K562 (cell line): ENCODE results near the gene C12orf60. TPM values are rescaled to one million over a fixed set of nuclear protein-coding genes. Genes with fewer than 3 reads are reported as not detected.

Experiments
- ATAC-seq: fragments of 200-7000 bp; cut with Tn5 transposase; 3 replicates; pipeline ENCODE4 v1.9.1; 2020; ENCODE audit warnings: moderate library complexity
- BruUV-seq: library from RNA; stranded (reverse); fragments of 400-500 nt; replicated peaks from 2 replicates; lab custom pipeline; 2021; lab: Mats Ljungman, UMichigan
- CTCF ChIA-PET: fragments of 300-600 bp; formaldehyde crosslinking; extraction: SDS; loops from one replicate; lab custom pipeline; 2021; ENCODE audit warnings: low intra/inter-chr PET ratio; lab: Yijun Ruan, JAX
- POLR2A ChIA-PET: fragments of 300-600, 350-650 bp; sonication (Branson Sonifier 250); formaldehyde crosslinking; extraction: SDS; loops from one replicate; lab custom pipeline; 2021; ENCODE audit warnings: antibody characterized with exemption, inconsistent platforms; lab: Yijun Ruan, JAX
- DNase-seq, 4 experiments: peaks; one replicate each; pipeline versions ENCODE4 v3.0.0 to v3.0.0-alpha.2; 2011 to 2018; ENCODE audit warnings: low spot score in 3 of 4, mixed read lengths in 3 of 4; ENCODE audit errors: extremely low read depth in 1 of 4
- FAIRE-seq: peaks from 2 replicates; lab custom pipeline; 2011; peaks lifted over from hg19 to GRCh38; lab: Jason Lieb, UNC
- H2AFZ ChIP-seq: 2 replicates; pipeline ENCODE4 v1.6.0; 2011; ENCODE audit warnings: low read depth, low read length, control low read depth, inconsistent platforms
- H3K27ac ChIP-seq: fragments of 200-600 bp; 3 replicates; pipeline ENCODE4 v1.8.0; 2011; ENCODE audit warnings: low read depth, mild to moderate bottlenecking, control low read depth, inconsistent platforms, low read length, moderate library complexity, mixed read lengths; ENCODE audit errors: extremely low read depth
- H3K27me3 ChIP-seq, 2 experiments: fragments of 300-600 bp in 1 of 2; 2 replicates in 1 of 2; 3 replicates in 1 of 2; pipeline versions ENCODE4 v1.6.0 to v1.8.0; 2011; ENCODE audit warnings: inconsistent platforms in 2 of 2, low read length in 2 of 2, mild to moderate bottlenecking in 1 of 2, mixed read lengths in 1 of 2, moderate library complexity in 1 of 2; ENCODE audit not compliant: control insufficient read depth in 2 of 2, insufficient read depth in 2 of 2
- H3K36me3 ChIP-seq: fragments of 300-600 bp; 3 replicates; pipeline ENCODE4 v1.8.0; 2011; ENCODE audit warnings: mild to moderate bottlenecking, low read length, inconsistent platforms; ENCODE audit not compliant: control insufficient read depth, insufficient read depth
- H3K4me1 ChIP-seq, 2 experiments: fragments of 200-600 bp in 1 of 2; replicated peaks in 1 of 2; 2 replicates in 1 of 2; 3 replicates in 1 of 2; pipeline versions ENCODE4 v1.5.1 to v1.8.0; 2011; ENCODE audit warnings: inconsistent platforms in 2 of 2, low read length in 2 of 2, mild to moderate bottlenecking in 1 of 2, mixed read lengths in 1 of 2, moderate library complexity in 1 of 2; ENCODE audit not compliant: control insufficient read depth in 2 of 2, insufficient read depth in 2 of 2
- H3K4me2 ChIP-seq: 2 replicates; pipeline ENCODE4 v1.6.1; 2011; ENCODE audit warnings: low read length, control low read depth, inconsistent platforms, mixed read lengths; ENCODE audit not compliant: insufficient read depth
- H3K4me3 ChIP-seq: fragments of 200-600 bp; sonication (generic), shearing (Covaris generic); 2 replicates; pipeline ENCODE4 v1.5.1; 2016; ENCODE audit warnings: control low read depth, inconsistent platforms
- H3K79me2 ChIP-seq: fragments of 200-600 bp; 3 replicates; pipeline ENCODE4 v1.8.0; 2011; ENCODE audit warnings: low read length, inconsistent platforms; ENCODE audit not compliant: control insufficient read depth, insufficient read depth
- H3K9ac ChIP-seq, 2 experiments: 2 replicates each; pipeline versions ENCODE4 v1.6.0 to v1.6.1; 2011; ENCODE audit warnings: low read depth in 2 of 2, low read length in 2 of 2, control low read depth in 1 of 2, inconsistent platforms in 1 of 2, mild to moderate bottlenecking in 1 of 2, mixed read lengths in 1 of 2; ENCODE audit not compliant: insufficient read depth in 1 of 2
- H3K9me1 ChIP-seq: one replicate; pipeline ENCODE4 v1.6.0; 2011; ENCODE audit warnings: inconsistent platforms, mild to moderate bottlenecking, low read length, moderate library complexity; ENCODE audit not compliant: control insufficient read depth, insufficient read depth
- H3K9me3 ChIP-seq: replicated peaks from 2 replicates; pipeline ENCODE4 v1.5.1; 2011; ENCODE audit warnings: low read depth, low read length, inconsistent platforms; ENCODE audit not compliant: control insufficient read depth, insufficient read depth
- H4K20me1 ChIP-seq: replicated peaks from 2 replicates; pipeline ENCODE4 v1.6.1; 2011; ENCODE audit warnings: low read length, inconsistent platforms, mixed read lengths; ENCODE audit not compliant: control insufficient read depth, insufficient read depth
- CBX1 ChIP-seq: sonication (generic); IDR thresholded peaks from 2 replicates; pipeline ENCODE4 v1.6.1; 2016; ENCODE audit warnings: antibody characterized with exemption, low read depth, mild to moderate bottlenecking
- CBX3 ChIP-seq, 2 experiments: IDR thresholded peaks; 1 replicate in 1 of 2; 2 replicates in 1 of 2; pipeline ENCODE4 v1.6.1; 2012; ENCODE audit warnings: inconsistent platforms in 2 of 2, low read length in 2 of 2, borderline replicate concordance in 1 of 2, control low read depth in 1 of 2
- CBX8 ChIP-seq: fragments of 200-600 bp; sonication (generic); IDR thresholded peaks from 2 replicates; pipeline ENCODE4 v1.6.1; 2012; ENCODE audit warnings: borderline replicate concordance, mixed run types, low read depth, mild to moderate bottlenecking, moderate library complexity, mixed read lengths, low read length, control low read depth, inconsistent platforms; ENCODE audit not compliant: poor library complexity, severe bottlenecking; ENCODE audit errors: extremely low read depth
- E2F1 ChIP-seq: sonication (generic); formaldehyde crosslinking; IDR thresholded peaks from 2 replicates; pipeline ENCODE4 v1.8.1; 2023; ENCODE audit warnings: mild to moderate bottlenecking, missing genetic modification reagents, moderate library complexity
- E4F1 ChIP-seq: fragments of 250-450 bp; sonication (Bioruptor Pico); IDR thresholded peaks from 2 replicates; pipeline ENCODE4 v1.5.0; 2021; ENCODE audit warnings: mild to moderate bottlenecking, borderline replicate concordance
- HINFP ChIP-seq: fragments of 450-650 bp; conservative IDR thresholded peaks from 2 replicates; pipeline ENCODE4 v1.6.1; 2016; ENCODE audit warnings: missing genetic modification characterization, low read depth, mild to moderate bottlenecking, control low read depth, missing compliant biosample characterization
- HMGN3 ChIP-seq: IDR thresholded peaks from 2 replicates; pipeline ENCODE4 v1.6.1; 2011; ENCODE audit warnings: borderline replicate concordance, low read depth, mild to moderate bottlenecking, mixed read lengths, low read length; ENCODE audit not compliant: insufficient read length; ENCODE audit errors: extremely low read depth
- JUND ChIP-seq, 2 experiments: IDR thresholded peaks; 2 replicates in 1 of 2; 3 replicates in 1 of 2; pipeline ENCODE4 v1.6.1; 2011; ENCODE audit warnings: borderline replicate concordance in 2 of 2, low read depth in 2 of 2, low read length in 2 of 2, improper control_type of control experiment in 1 of 2, missing biosample characterization in 1 of 2, missing genetic modification characterization in 1 of 2, missing genetic modification reagents in 1 of 2
- KAT8 ChIP-seq: fragments of 450-650 bp; IDR thresholded peaks from 2 replicates; pipeline ENCODE4 v1.6.1; 2016; ENCODE audit warnings: low read depth, mild to moderate bottlenecking
- NBN ChIP-seq: fragments of 450-650 bp; IDR thresholded peaks from 2 replicates; pipeline ENCODE4 v1.6.1; 2016; ENCODE audit warnings: low read depth, mild to moderate bottlenecking
- THAP7 ChIP-seq: fragments of 250-450 bp; sonication (Bioruptor Pico); IDR thresholded peaks from 2 replicates; pipeline ENCODE4 v1.5.0; 2021
- ZNF584 ChIP-seq: fragments of 200-800 bp; sonication (Bioruptor generic); IDR thresholded peaks from 2 replicates; pipeline ENCODE4 v1.6.1; 2016; ENCODE audit warnings: low read depth, mild to moderate bottlenecking, missing genetic modification characterization, missing compliant biosample characterization
- WGBS: fragments of 100-300 bp; shearing (Covaris generic); methylation state at CpG from one replicate; pipeline ENCODE4 v1.1.6; 2016; ENCODE audit warnings: low coverage, mixed read lengths; ENCODE audit not compliant: insufficient coverage; ENCODE audit errors: missing lambda C conversion rate; 5-methylcytosine and 5-hydroxymethylcytosine counted together
- in situ Hi-C: fragments of 300-500 bp; cut with MboI; formaldehyde crosslinking; loops from 4 replicates; pipeline ENCODE4 v1.15.0; 2018; ENCODE audit warnings: inconsistent platforms, mixed read lengths
- intact Hi-C: fragments of 100-400 bp; cut with micrococcal nuclease; formaldehyde crosslinking; loops from 2 replicates; pipeline ENCODE4 v1.14.2; 2022
- polyA plus RNA-seq, 8 experiments: library from polyadenylated mRNA; depleted of rRNA in 4 of 8; stranded (reverse) in 5 of 8; unstranded in 3 of 8; fragments of >200 nt; fragmentation: Nextera tagmentation in 2 of 8; fragmentation: Illumina TruSeq in 1 of 8; extraction: Ambion mirVana in 2 of 8; extraction: Trizol in 1 of 8; gene quantifications; 2 replicates each; pipeline versions ENCODE4 v1.2.1 to v1.2.3, GENCODE V29; 2011 to 2014; ENCODE audit warnings: inconsistent platforms in 1 of 8, missing spikeins in 1 of 8
- total RNA-seq, 7 experiments: library from RNA; depleted of rRNA in 6 of 7; stranded (reverse); fragments of >200 nt in 6 of 7; fragmentation: Illumina TruSeq in 2 of 7; extraction: Trizol in 2 of 7; gene quantifications; 2 replicates each; pipeline versions ENCODE4 v1.2.1 to v1.2.3, GENCODE V29; 2011 to 2021; ENCODE audit warnings: low replicate concordance in 1 of 7

C12orf60 gene
- total and polyA plus RNA-seq, 9 of the 15 experiments (the other 6 are each of a cell fraction or from before 2014, with no cell fraction given) = 0.41 to 4.4 (median 2.5) TPM

- no peak for TF ChIP-seq CBX8
- no peak for TF ChIP-seq E4F1 (CRISPR knock-in tag)
These were observed 35.8 kb downstream of the C12orf60 start (continued) for GRCh38 chr12:14839262-14839661.

- H3K27me3 ChIP-seq = no peaks in the 10 kb centered on the region
- in situ Hi-C loops (loop anchor here (10.0 kb wide), 1 partner anchor 154 kb away; no protein-coding TSS in a partner anchor), intact Hi-C loops (loop anchor here (5.0 to 10.0 kb wide), 2 partner anchors 38 to 84 kb away; partner anchors contain the start of genes C12orf60 and WBP11)
- H3K9ac ChIP-seq = no peak overlapping the region
- ChIA-PET POLR2A (no interaction called here), CTCF (no interaction called here)
- peaks cover 0 to 18% of the 10 kb centered on the region in 2 experiments; a peak in 3 of 5 replicates for H3K4me1 ChIP-seq
- no peak overlapping the region for H3K27ac ChIP-seq
- H4K20me1 ChIP-seq = no peaks in the 10 kb centered on the region
- no peak overlapping the region for H2AFZ ChIP-seq
- 17% methylated on average over 4 of the region's 4 CpGs for WGBS
- no peak overlapping the region for H3K4me3 ChIP-seq
- no peaks in the 10 kb centered on the region for H3K9me3 ChIP-seq
- FAIRE-seq = no peak
- no peak for DNase-seq
- no peak overlapping the region for H3K4me2 ChIP-seq
- ATAC-seq = no peak
- H3K9me1 ChIP-seq = no peaks in the 10 kb centered on the region
- no TSS peak for BruUV-seq
- H3K79me2 ChIP-seq = no peaks in the 10 kb centered on the region
- H3K36me3 ChIP-seq = no peaks in the 10 kb centered on the region
- no peak for TF ChIP-seq E2F1 (CRISPR knock-in tag)
- no peak for TF ChIP-seq CBX3 (IDR thresholded peaks at IDR 0.05; ENCODE audit: borderline replicate concordance in 1 of 2, low read length in 2 of 2)
- TF ChIP-seq HINFP (tag) = no peak
- TF ChIP-seq NBN = no peak
- no peak for TF ChIP-seq THAP7 (CRISPR knock-in tag)
- TF ChIP-seq KAT8 = no peak
- no peak for TF ChIP-seq ZNF584 (CRISPR knock-in tag)
- no peak for TF ChIP-seq HMGN3
- no peak for TF ChIP-seq CBX1
- no peak for TF ChIP-seq JUND (IDR thresholded peaks at IDR 0.05; ENCODE audit: borderline replicate concordance, low read depth, low read length)
- TF ChIP-seq JUND (tag; IDR thresholded peaks at IDR 0.05; ENCODE audit: borderline replicate concordance, low read depth, low read length) = no peak
These were observed 37.1 kb downstream of the C12orf60 start for GRCh38 chr12:14840616-14841015.
